Activated T-cell treated with anti-CD3 and anti-CD28 coated beads, Interleukin-2, amount 50 U/mL, for 1 hour (primary cell): ENCODE data around the gene HECTD2.
"Not testable (repeated sequence)": the region's sequence is repeated elsewhere in the genome, so short reads cannot be mapped to it uniquely, and the experiment has no call there.

Experiments used
- DNase-seq: peaks from one replicate; pipeline ENCODE4 v3.0.0-alpha.2; 2020

The HECTD2 gene

DNA sequence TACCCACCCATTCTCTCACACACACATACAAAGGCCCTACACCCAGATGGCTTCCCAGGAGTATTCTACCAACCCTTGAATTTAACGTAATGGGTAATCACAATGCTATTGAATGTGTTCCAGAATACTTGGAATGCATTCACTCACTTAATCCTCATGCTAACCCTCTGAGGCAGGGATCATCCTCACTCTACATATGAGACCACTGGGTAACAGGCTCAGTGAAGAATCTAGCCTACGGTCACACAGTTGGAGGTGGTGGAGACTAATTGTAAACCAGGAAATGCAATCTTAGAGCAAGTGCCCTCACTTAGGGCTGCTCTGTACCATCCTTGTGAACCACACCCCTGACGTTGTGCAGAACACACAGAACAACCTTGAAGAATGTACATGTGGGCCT, 135.2 kb downstream of the HECTD2 start:
- no peak for DNase-seq

GRCh38 chr10:91545838-91546237, 135.7 kb downstream of the HECTD2 start:
- no peak for DNase-seq

DNA sequence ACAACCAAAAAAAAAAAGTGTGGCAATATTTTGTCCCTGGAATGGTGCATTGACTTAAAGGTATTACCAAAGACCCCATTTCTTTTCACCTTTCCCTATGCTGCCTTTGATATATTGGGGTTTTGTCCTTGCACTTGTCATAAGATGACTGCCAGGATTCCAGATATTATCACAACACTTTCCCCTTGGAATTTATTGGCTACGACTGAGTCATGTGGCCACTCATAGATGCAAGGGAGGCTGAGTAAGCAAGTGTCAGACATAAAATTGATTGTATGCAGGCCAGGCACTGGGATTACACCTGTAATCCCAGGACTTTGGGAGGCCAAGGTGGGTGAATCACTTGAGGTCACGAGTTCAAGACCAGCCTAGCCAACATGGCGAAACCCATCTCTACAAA, 139.1 kb downstream of the HECTD2 start:
- DNase-seq: no peak

- no peak for DNase-seq
Observed at GRCh38 chr10:91550021-91550420, 139.9 kb downstream of the HECTD2 start.

GRCh38 chr10:91551856-91552255, 141.7 kb downstream of the HECTD2 start:
- DNase-seq: no peak

DNA sequence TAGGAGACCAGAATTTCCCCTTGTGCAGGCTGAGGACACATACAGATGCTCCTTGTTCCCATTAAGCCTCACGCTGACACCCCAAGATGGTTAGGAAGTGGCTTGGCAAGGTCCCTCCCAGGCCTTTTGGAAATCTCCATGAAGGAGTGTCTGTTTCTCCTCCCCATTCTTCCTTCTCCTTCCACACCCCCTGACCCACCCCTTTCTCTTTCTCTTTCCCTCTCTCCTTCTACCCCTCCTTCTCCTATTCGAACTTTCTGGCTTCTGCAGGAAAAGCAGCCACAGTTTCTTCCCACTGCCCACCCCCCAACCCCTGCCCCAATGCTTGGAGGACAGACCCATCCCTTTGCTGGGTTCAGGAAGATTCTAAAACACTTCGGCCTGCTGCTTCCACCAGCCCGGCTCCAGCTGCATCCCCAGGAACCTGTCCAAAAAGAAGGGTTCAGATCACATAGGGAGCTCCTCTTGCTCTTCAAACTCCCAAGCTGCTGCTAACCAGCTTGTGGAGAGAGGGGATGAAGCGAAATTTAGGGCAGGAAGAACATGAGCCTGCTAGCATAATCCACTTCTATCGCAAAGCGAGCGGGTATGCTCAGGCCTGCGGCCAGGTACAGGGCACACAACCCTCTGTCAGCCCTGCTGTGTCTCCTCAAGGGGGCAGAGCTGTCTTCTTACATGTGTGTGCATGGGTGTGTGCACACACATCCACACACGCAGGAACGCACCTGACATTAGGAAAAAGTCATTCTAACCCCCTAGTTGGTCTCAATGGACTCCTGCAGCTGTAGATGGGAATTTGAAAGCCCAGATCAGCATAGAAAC, 142.3 kb downstream of the HECTD2 start:
- no peak for DNase-seq

- no peak for DNase-seq
Observed at GRCh38 chr10:91555455-91555854, 145.3 kb downstream of the HECTD2 start.

GRCh38 chr10:91556691-91557566, 146.8 kb downstream of the HECTD2 start:
- DNase-seq: no peak

- no peak for DNase-seq
Observed at GRCh38 chr10:91557651-91558111, 147.5 kb downstream of the HECTD2 start.

- DNase-seq: no peak
Observed at GRCh38 chr10:91558473-91558872, 148.3 kb downstream of the HECTD2 start.

DNA sequence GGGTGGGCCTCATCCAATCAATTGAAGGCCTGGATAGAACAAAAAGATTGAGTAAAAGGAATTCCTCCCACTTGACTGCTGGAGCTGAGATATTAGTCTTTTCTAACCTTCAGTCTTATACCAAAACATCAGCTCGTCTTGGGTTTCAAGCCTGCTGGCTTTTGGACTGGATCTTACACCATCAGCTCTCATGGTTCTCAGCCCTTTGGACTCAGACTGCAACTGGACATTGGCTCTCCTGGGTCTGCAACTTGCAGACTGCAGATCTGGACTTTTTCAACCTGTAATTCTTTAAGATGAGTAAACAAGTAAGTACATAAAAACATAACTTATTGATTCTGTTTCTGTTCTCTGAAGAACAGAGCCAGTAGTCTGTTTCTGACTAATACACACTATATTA, 149.0 kb downstream of the HECTD2 start:
- no peak for DNase-seq

- DNase-seq: no peak
Observed at GRCh38 chr10:91559750-91560149, 149.6 kb downstream of the HECTD2 start.

DNA sequence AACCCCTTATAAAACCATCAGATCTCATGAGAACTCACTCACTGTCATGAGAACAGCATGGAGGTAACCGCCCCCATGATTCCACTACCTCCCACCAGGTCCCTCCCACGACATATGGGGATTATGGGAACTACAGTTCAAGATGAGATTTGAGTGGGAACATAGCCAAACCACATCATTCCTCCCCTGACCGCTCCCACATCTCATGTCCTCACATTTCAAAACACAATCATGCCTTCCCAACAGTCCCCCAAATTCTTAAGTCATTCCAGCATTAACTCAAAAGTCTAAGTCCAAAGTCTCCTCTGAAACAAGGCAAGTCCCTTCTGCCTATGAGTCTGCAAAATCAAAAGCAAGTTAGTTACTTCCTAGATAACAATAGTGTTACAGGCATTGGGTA, 150.7 kb downstream of the HECTD2 start:
- not testable (repeated sequence) for DNase-seq

DNA sequence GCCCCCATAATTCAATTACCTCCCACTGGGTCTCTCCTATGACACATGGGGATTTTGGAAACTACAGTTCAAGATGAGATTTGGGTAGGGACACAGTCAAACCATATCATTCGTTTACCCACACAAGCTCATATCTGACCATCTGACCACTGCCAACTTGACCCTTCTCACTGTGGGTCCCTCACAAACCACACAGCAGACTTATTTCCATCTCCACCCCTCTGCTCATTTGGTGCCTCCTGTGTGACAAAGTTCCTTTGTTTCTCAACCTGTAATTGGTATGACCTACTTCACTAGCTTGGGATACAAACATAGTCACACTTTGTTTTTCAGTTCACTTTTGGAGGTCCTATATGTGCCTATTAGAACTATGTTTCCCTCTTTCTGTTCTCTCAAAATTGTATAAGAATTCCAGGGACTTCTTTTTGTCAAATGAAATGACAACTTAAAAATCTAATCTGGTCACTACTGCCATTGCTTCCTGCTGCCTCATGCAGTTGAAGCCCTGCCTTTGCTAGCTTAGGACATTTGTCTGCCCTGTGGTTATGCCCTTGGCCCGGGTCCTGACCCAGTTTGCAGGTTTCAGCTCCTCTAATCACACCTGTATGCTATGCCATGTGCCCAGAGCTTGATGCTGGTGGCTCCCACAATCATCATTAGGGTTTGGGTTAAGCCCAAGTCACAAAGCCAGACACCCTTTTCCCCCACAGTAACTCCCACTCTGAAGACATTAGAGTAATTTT, 152.9 kb downstream of the HECTD2 start:
- no peak for DNase-seq

GRCh38 chr10:91564026-91564425, 153.9 kb downstream of the HECTD2 start:
- DNase-seq: no peak
